DOHH2 (cell line): ENCODE results near the gene TACC2.

Experiments used
- H3F3A ChIP-seq: fragments of 200-600 bp; sonication (generic), shearing (Covaris generic); 2 replicates; pipeline ENCODE4 v1.6.0; 2016; ENCODE audit warnings: antibody characterized with exemption, mild to moderate bottlenecking; ENCODE audit not compliant: control insufficient read depth, insufficient read depth
- H3K27ac ChIP-seq: fragments of 200-600 bp; sonication (generic); 2 replicates; pipeline ENCODE4 v1.5.1; 2014; ENCODE audit warnings: low read depth, mild to moderate bottlenecking, low read length, moderate library complexity
- H3K27me3 ChIP-seq: fragments of 200-600 bp; sonication (generic); 2 replicates; pipeline ENCODE4 v1.6.1; 2014; ENCODE audit warnings: mild to moderate bottlenecking, low read length, mixed read lengths; ENCODE audit not compliant: control insufficient read depth
- H3K36me3 ChIP-seq: fragments of 200-600 bp; sonication (generic); 2 replicates; pipeline ENCODE4 v1.6.1; 2014; ENCODE audit warnings: mild to moderate bottlenecking, low read length, moderate library complexity, mixed read lengths; ENCODE audit not compliant: control insufficient read depth
- H3K4me1 ChIP-seq: fragments of 200-600 bp; sonication (generic); 2 replicates; pipeline ENCODE4 v1.6.1; 2014; ENCODE audit warnings: mild to moderate bottlenecking, low read length, mixed read lengths; ENCODE audit not compliant: control insufficient read depth
- H3K4me2 ChIP-seq: fragments of 200-600 bp; sonication (generic); 2 replicates; pipeline ENCODE4 v1.6.0; 2014; ENCODE audit warnings: mild to moderate bottlenecking, low read length, moderate library complexity
- H3K4me3 ChIP-seq: fragments of 200-600 bp; sonication (generic); 2 replicates; pipeline ENCODE4 v1.5.1; 2014; ENCODE audit warnings: mild to moderate bottlenecking, low read length, mixed read lengths
- H3K79me2 ChIP-seq: fragments of 200-600 bp; sonication (generic); 2 replicates; pipeline ENCODE4 v1.6.1; 2014; ENCODE audit warnings: mild to moderate bottlenecking, low read length, mixed read lengths; ENCODE audit not compliant: control insufficient read depth
- H3K9me2 ChIP-seq: fragments of 200-600 bp; sonication (generic); replicated peaks from 2 replicates; pipeline ENCODE4 v1.6.1; 2014; ENCODE audit warnings: mild to moderate bottlenecking, low read length, mixed read lengths; ENCODE audit not compliant: control insufficient read depth
- H3K9me3 ChIP-seq: fragments of 200-600 bp; sonication (generic); 2 replicates; pipeline ENCODE4 v1.6.1; 2014; ENCODE audit warnings: antibody characterized with exemption, low read length, mixed read lengths; ENCODE audit not compliant: control insufficient read depth, insufficient read depth
- H4K20me1 ChIP-seq: fragments of 200-600 bp; sonication (generic); 2 replicates; pipeline ENCODE4 v1.6.0; 2014; ENCODE audit warnings: low read depth, mild to moderate bottlenecking, antibody characterized with exemption, low read length, moderate library complexity; ENCODE audit not compliant: control insufficient read depth, insufficient read depth
- EZH2phosphoT487 ChIP-seq: fragments of 200-600 bp; sonication (generic); IDR thresholded peaks from 2 replicates; pipeline ENCODE4 v1.6.1; 2017; ENCODE audit warnings: borderline replicate concordance, mild to moderate bottlenecking, antibody characterized with exemption, low read length, moderate library complexity, mixed read lengths
- TF ChIP-seq, protein P1 (sequence below): fragments of 200-600 bp; sonication (generic); IDR thresholded peaks from one replicate; pipeline ENCODE4 v1.5.1; 2014; ENCODE audit warnings: antibody characterized with exemption, mild to moderate bottlenecking, low read depth, low read length; ENCODE audit not compliant: poor library complexity, severe bottlenecking

TACC2 gene

DNA sequence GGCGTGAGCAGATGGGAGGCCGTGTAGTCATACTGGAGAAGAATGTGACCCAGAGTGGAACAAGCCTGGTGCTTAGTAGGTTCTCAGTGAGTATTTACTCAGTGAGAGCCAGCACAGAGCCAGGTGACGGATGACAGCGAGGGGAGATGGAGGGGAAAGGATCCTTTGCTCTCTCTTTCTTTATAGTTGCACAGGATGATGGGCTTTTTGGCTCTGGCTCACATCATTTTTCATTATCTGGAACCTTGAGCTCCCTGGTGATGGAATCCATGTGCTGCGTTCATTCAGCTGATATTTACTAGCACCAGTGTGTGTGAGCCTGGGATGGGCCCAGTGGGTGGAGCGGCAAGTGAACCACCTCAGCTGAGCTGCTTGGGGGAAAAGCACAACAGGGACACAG lies 299.3 kb downstream of the TACC2 start:
- Histone ChIP-seq H4K20me1 (no peaks in the 10 kb centered on the region), H3K9me3 (no peaks in the 10 kb centered on the region), H3K36me3 (no peaks in the 10 kb centered on the region), H3F3A (no peaks in the 10 kb centered on the region), H3K27ac (no peak overlapping the region), H3K4me3 (no peak overlapping the region), H3K9me2 (no peaks in the 10 kb centered on the region), H3K27me3 (peaks cover 4% of the 10 kb centered on the region), H3K4me1 (no peaks in the 10 kb centered on the region), H3K79me2 (no peaks in the 10 kb centered on the region), H3K4me2 (no peak overlapping the region)
- TF ChIP-seq, protein P1, sequence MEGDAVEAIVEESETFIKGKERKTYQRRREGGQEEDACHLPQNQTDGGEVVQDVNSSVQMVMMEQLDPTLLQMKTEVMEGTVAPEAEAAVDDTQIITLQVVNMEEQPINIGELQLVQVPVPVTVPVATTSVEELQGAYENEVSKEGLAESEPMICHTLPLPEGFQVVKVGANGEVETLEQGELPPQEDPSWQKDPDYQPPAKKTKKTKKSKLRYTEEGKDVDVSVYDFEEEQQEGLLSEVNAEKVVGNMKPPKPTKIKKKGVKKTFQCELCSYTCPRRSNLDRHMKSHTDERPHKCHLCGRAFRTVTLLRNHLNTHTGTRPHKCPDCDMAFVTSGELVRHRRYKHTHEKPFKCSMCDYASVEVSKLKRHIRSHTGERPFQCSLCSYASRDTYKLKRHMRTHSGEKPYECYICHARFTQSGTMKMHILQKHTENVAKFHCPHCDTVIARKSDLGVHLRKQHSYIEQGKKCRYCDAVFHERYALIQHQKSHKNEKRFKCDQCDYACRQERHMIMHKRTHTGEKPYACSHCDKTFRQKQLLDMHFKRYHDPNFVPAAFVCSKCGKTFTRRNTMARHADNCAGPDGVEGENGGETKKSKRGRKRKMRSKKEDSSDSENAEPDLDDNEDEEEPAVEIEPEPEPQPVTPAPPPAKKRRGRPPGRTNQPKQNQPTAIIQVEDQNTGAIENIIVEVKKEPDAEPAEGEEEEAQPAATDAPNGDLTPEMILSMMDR: no peak
- TF ChIP-seq EZH2phosphoT487: no peak

DNA sequence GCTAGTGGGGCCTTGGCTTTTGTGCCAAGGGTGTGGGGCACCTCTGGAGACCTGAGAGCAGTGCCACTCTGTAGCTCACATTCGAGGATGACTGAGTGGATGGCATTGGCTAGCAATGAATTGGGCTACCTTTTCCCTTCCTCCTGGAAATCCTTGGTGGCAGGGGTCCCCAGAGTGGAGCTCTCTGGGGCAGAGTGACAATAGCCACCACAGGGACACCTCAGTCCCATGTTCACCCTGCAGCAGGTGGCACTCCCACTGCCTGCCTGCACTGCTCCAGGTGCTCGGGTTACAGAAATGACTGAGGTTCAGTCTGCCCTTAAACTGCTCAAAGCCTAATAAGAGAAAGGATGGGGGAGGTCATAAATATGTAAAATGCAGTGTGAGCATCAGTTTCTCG lies 300.0 kb downstream of the TACC2 start:
- no peak overlapping the region for H3K4me2 ChIP-seq
- H3K4me1 ChIP-seq: no peaks in the 10 kb centered on the region
- H3K9me3 ChIP-seq: no peaks in the 10 kb centered on the region
- TF ChIP-seq, protein P1: no peak
- no peak for TF ChIP-seq EZH2phosphoT487
- H4K20me1 ChIP-seq: no peaks in the 10 kb centered on the region
- no peaks in the 10 kb centered on the region for H3K9me2 ChIP-seq
- no peaks in the 10 kb centered on the region for H3K36me3 ChIP-seq
- no peaks in the 10 kb centered on the region for H3F3A ChIP-seq
- H3K79me2 ChIP-seq: no peaks in the 10 kb centered on the region
- peaks cover 4% of the 10 kb centered on the region for H3K27me3 ChIP-seq
- H3K4me3 ChIP-seq: no peak overlapping the region
- H3K27ac ChIP-seq: no peak overlapping the region

GRCh38 chr10:122290334-122290733 lies 301.4 kb downstream of the TACC2 start:
- Histone ChIP-seq H3K27ac (no peak overlapping the region), H3K4me3 (no peak overlapping the region), H3K9me3 (no peaks in the 10 kb centered on the region), H3K9me2 (no peaks in the 10 kb centered on the region), H3F3A (no peaks in the 10 kb centered on the region), H3K36me3 (no peaks in the 10 kb centered on the region), H4K20me1 (no peaks in the 10 kb centered on the region), H3K79me2 (no peaks in the 10 kb centered on the region), H3K4me1 (no peaks in the 10 kb centered on the region), H3K4me2 (no peak overlapping the region), H3K27me3 (peaks cover 4% of the 10 kb centered on the region)
- TF ChIP-seq, protein P1: no peak
- TF ChIP-seq EZH2phosphoT487: no peak

DNA sequence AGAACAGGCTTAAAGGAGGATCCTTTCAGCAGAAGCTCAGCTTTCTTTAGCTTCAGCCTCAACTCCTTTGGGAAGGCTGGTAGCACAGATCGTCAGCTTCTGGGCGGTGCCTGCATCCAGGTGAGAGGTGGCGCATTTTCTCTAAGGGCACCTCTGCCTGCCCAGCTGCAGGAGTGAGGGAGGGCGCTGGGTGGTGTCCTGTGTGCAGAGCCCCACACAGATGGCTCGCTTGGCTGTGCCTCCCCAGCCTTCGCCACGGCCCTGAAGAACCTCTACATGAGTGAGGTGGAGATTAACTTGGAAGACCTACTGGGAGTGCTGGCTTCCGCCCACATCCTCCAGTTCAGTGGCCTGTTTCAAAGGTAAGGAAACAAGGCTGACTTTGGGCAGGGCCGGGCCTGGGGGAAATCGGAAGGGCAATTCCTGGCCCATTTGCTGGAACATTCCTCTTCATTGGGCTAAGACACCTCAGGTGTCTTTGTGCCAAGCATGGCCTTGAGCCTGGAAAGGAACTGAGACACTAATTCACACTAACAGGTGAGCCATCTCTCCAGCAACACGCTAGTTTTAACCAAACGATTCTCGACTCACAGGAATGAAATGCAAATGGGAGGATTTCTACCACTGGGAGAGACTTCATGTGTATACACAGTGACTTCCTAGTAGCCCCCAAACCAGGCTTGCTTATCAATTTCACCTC lies 302.0 kb downstream of the TACC2 start:
- Histone ChIP-seq H3K9me3 (no peaks in the 10 kb centered on the region), H3K27me3 (peaks cover 8% of the 10 kb centered on the region), H3K9me2 (no peaks in the 10 kb centered on the region), H3F3A (no peaks in the 10 kb centered on the region), H3K36me3 (no peaks in the 10 kb centered on the region), H3K27ac (no peak overlapping the region), H3K4me3 (no peak overlapping the region), H3K79me2 (no peaks in the 10 kb centered on the region), H3K4me2 (no peak overlapping the region), H3K4me1 (no peaks in the 10 kb centered on the region), H4K20me1 (no peaks in the 10 kb centered on the region)
- TF ChIP-seq, protein P1: no peak
- no peak for TF ChIP-seq EZH2phosphoT487
